ENCODE measurements around the gene ITGB4. TPM values are rescaled to one million over a fixed set of nuclear protein-coding genes. Genes with fewer than 3 reads are reported as not detected.

ITGB4 gene
- total RNA-seq, 1 donor from 2014 or later: 10.6 TPM

GRCh38 chr17:75779987-75780889, 59.0 kb downstream of the ITGB4 start:
- Histone ChIP-seq H3K4me3 (peak overlapping the region; percentile 97), H3K4me1 (peaks cover 67% of the 10 kb centered on the region)
- DNase-seq: no peak

GRCh38 chr17:75783069-75783783, 62.0 kb downstream of the ITGB4 start:
- H3K36me3 ChIP-seq: peaks cover 9% of the 10 kb centered on the region
- H3K9me3 ChIP-seq (replicated peaks): no peaks in the 10 kb centered on the region
- no peak overlapping the region for H3K4me3 ChIP-seq
- peak overlapping the region; percentile 100 for H3K27ac ChIP-seq (replicated peaks)
- peaks cover 62% of the 10 kb centered on the region for H3K4me1 ChIP-seq
- TF ChIP-seq CTCF (IDR thresholded peaks at IDR 0.05; ENCODE audit: borderline replicate concordance): peak; percentile 71
- H3K27me3 ChIP-seq (ENCODE audit: low read depth): no peaks in the 10 kb centered on the region
- intact Hi-C loops (cut with micrococcal nuclease): loop anchor here (5.0 kb wide), 1 partner anchor 74 kb away; the partner anchor contains the start of gene WBP2
- DNase-seq: no peak

More at GRCh38 chr17:75779987-75780889, 59.0 kb downstream of the ITGB4 start:
- H3K27ac ChIP-seq (replicated peaks): peak overlapping the region; percentile 97
- intact Hi-C loops (cut with micrococcal nuclease): loop anchor here (5.0 kb wide), 1 partner anchor 77 kb away; the partner anchor contains the start of gene WBP2
- H3K36me3 ChIP-seq: peaks cover 39% of the 10 kb centered on the region
- no peaks in the 10 kb centered on the region for H3K9me3 ChIP-seq (replicated peaks)
- TF ChIP-seq CTCF (IDR thresholded peaks at IDR 0.05; ENCODE audit: borderline replicate concordance): no peak
- H3K27me3 ChIP-seq (ENCODE audit: low read depth): no peaks in the 10 kb centered on the region

GRCh38 chr17:75783803-75784472, 62.7 kb downstream of the ITGB4 start:
- TF ChIP-seq CTCF (IDR thresholded peaks at IDR 0.05; ENCODE audit: borderline replicate concordance): no peak
- Histone ChIP-seq H3K27ac (replicated peaks) (peak overlapping the region; percentile 100), H3K27me3 (ENCODE audit: low read depth) (no peaks in the 10 kb centered on the region), H3K4me1 (peaks cover 55% of the 10 kb centered on the region), H3K9me3 (replicated peaks) (no peaks in the 10 kb centered on the region), H3K36me3 (peaks cover 2% of the 10 kb centered on the region), H3K4me3 (peak overlapping the region; percentile 74)
- intact Hi-C loops (cut with micrococcal nuclease): loop anchor here (5.0 kb wide), 1 partner anchor 73 kb away; the partner anchor contains the start of gene WBP2
- no peak for DNase-seq

- TF ChIP-seq CTCF (IDR thresholded peaks at IDR 0.05; ENCODE audit: borderline replicate concordance): no peak
- no peaks in the 10 kb centered on the region for H3K27me3 ChIP-seq (ENCODE audit: low read depth)
- no peaks in the 10 kb centered on the region for H3K36me3 ChIP-seq
- peak within 1 kb of the TSS; percentile 74 for H3K4me3 ChIP-seq
- DNase-seq: peak; percentile 96
- H3K9me3 ChIP-seq (replicated peaks): no peaks in the 10 kb centered on the region
- intact Hi-C loops (cut with micrococcal nuclease): loop anchor here (5.0 kb wide), 1 partner anchor 73 kb away; the partner anchor contains the start of gene WBP2
- H3K27ac ChIP-seq (replicated peaks): peak within 1 kb of the TSS; percentile 100
- H3K4me1 ChIP-seq: peaks cover 49% of the 10 kb centered on the region
Observed at GRCh38 chr17:75784473-75785015, 63.3 kb downstream of the ITGB4 start, which contains the start of gene UNK. Gene UNK, plus strand, starts transcription at chr17:75784806. Its CDS starts 75 bp downstream, at chr17:75784881.

All from left ventricle myocardium inferior (tissue), 1 donor.